Pancreas (tissue), 10 donors: ENCODE results near the gene TRIM41. TPM values are rescaled to one million over a fixed set of nuclear protein-coding genes. Genes with fewer than 3 reads are reported as not detected.

Experiments
- ATAC-seq, 4 donors: fragments of 200-7000 bp; cut with Tn5 transposase; one replicate each; pipeline versions ENCODE4 v1.8.0 to v1.9.1; 2020; ENCODE audit warnings: mild to moderate bottlenecking in 4 of 4, moderate library complexity in 4 of 4
- DNase-seq, 6 donors: peaks; one replicate each; pipeline ENCODE4 v3.0.0-alpha.2; 2020
- FAIRE-seq: peaks from 2 replicates; lab custom pipeline; 2012; peaks lifted over from hg19 to GRCh38; lab: Jason Lieb, UNC
- H3K27ac ChIP-seq, 4 donors: fragments of 200-600 bp; sonication (generic); 1 replicate in 3 of 4; 2 replicates in 1 of 4; pipeline versions ENCODE4 v1.5.0 to v1.8.0; 2020
- H3K27me3 ChIP-seq, 4 donors: fragments of 200-600 bp; one replicate each; pipeline ENCODE4 v1.8.0; 2021
- H3K36me3 ChIP-seq, 3 donors: fragments of 200-600 bp; sonication (generic) in 1 of 3; one replicate each; pipeline versions ENCODE4 v1.5.0 to v1.8.0; 2020 to 2021
- H3K4me1 ChIP-seq, 3 donors: fragments of 200-600 bp; one replicate each; pipeline ENCODE4 v1.8.0; 2021
- H3K4me3 ChIP-seq, 4 donors: fragments of 200-600 bp; sonication (generic) in 2 of 4; one replicate each; pipeline versions ENCODE4 v1.5.0 to v1.8.0; 2020 to 2021
- H3K9me3 ChIP-seq, 4 donors: fragments of 200-600 bp; one replicate each; pipeline ENCODE4 v1.8.0; 2021
- CTCF ChIP-seq, 4 donors: fragments of 200-600 bp; sonication (generic) in 3 of 4; IDR thresholded peaks; one replicate each; pipeline versions ENCODE4 v1.5.0 to v1.8.0; 2021; ENCODE audit warnings: antibody characterized with exemption in 4 of 4
- WGBS, 2 donors: extraction: QIAGEN DNeasy Blood & Tissue Kit; methylation state at CpG; one replicate each; pipeline ENCODE4 v1.1.7; 2013; 5-methylcytosine and 5-hydroxymethylcytosine counted together
- intact Hi-C, 3 donors: fragments of 100-400 bp; cut with DNase I; formaldehyde crosslinking; loops; one replicate each; pipeline versions ENCODE4 v1.11.1 to v1.14.2; 2022
- polyA plus RNA-seq, 2 donors: library from polyadenylated mRNA; stranded (reverse); fragments of 200-250 nt; gene quantifications; one replicate each; pipeline ENCODE4 v1.2.3, GENCODE V29; 2013
- total RNA-seq, 6 donors: library from RNA; stranded (reverse); fragmentation: NEBNext Ultra II Directional in 4 of 6; extraction: Animal tissue kit (Norgen Biotek cat#: 25700) in 4 of 6; gene quantifications; one replicate each; pipeline versions ENCODE4 v1.2.1 to v1.2.4, GENCODE V29; 2021 to 2023
- donor health status: healthy with polysubstance abuse.
- donor health status: DM: no; HTN: no; CAD: no; lungs with moderate emphysema.
- donor health status: DM: no; HTN: no; CAD: no.
- donor health status: control.
- donor health status: control.
- donor health status: Bipolar disorder and iron deficiency.
- donor health status: DM: yes; HTN: yes; CAD: no.
- donor health status: DM: no; HTN: no; CAD: no.
- donor health status: DM: no; HTN: no; CAD: no.
- donor health status: DM: yes; HTN: yes; CAD: no.

Gene TRIM41
- total and polyA plus RNA-seq, 8 donors = 11.4 to 28.7 (median 14.7) TPM

GRCh38 chr5:181242031-181242451 lies 19.0 kb downstream of the TRIM41 start:
- no peaks in the 10 kb centered on the region for H3K27me3 ChIP-seq
- H3K9me3 ChIP-seq = no peaks in the 10 kb centered on the region
- H3K36me3 ChIP-seq = peaks cover 6 to 50% (median 49%) of the 10 kb centered on the region in 3 donors
- intact Hi-C loops = no loop called here
- ATAC-seq = no peak
- no peak for DNase-seq
- H3K27ac ChIP-seq = no peak overlapping the region
- FAIRE-seq = no peak
- 25 to 28% methylated on average over 6 of the region's 6 CpGs for WGBS, 2 donors
- H3K4me1 ChIP-seq = peaks cover 16 to 28% (median 28%) of the 10 kb centered on the region in 3 donors
- no peak for TF ChIP-seq CTCF (IDR thresholded peaks at IDR 0.05)
- H3K4me3 ChIP-seq = peak overlapping the region in 3 of 4 donors; percentile 72 to 87 (median 83)

GRCh38 chr5:181243018-181243563 lies 20.0 kb downstream of the TRIM41 start:
- 1% methylated on average over 25 of the region's 25 CpGs for WGBS, 2 donors
- intact Hi-C loops = no loop called here
- H3K4me1 ChIP-seq = peaks cover 20 to 32% (median 29%) of the 10 kb centered on the region in 3 donors

GRCh38 chr5:181243564-181244343 lies 20.7 kb downstream of the TRIM41 start, which contains the start of gene RACK1:
Gene RACK1 (minus strand): TSS chr5:181243906. CDS start chr5:181243800, 106 bp downstream.
- Histone ChIP-seq H3K9me3 (no peaks in the 10 kb centered on the region), H3K4me1 (peaks cover 23 to 39% (median 34%) of the 10 kb centered on the region in 3 donors), H3K27me3 (no peaks in the 10 kb centered on the region), H3K27ac (peak within 1 kb of the TSS; percentile 69 to 98 (median 88)), H3K4me3 (peak within 1 kb of the TSS; percentile 61 to 87 (median 78)), H3K36me3 (peaks cover 2 to 33% (median 31%) of the 10 kb centered on the region in 3 donors)
- intact Hi-C loops = no loop called here
- FAIRE-seq = no peak
- 0% methylated on average over 50 of the region's 50 CpGs for WGBS, 2 donors
- DNase-seq = peak; percentile 82 to 90 (median 86)
- peak; percentile 66 to 78 (median 74) for ATAC-seq
- no peak for TF ChIP-seq CTCF (IDR thresholded peaks at IDR 0.05)

More at GRCh38 chr5:181243018-181243563, 20.0 kb downstream of the TRIM41 start:
- peak; percentile 1 to 3 (median 2) for ATAC-seq
- Histone ChIP-seq H3K4me3 (peak overlapping the region; percentile 61 to 87 (median 78)), H3K9me3 (no peaks in the 10 kb centered on the region), H3K27me3 (no peaks in the 10 kb centered on the region), H3K36me3 (peaks cover 6 to 40% (median 38%) of the 10 kb centered on the region in 3 donors), H3K27ac (peak overlapping the region; percentile 69 to 98 (median 88))
- TF ChIP-seq CTCF (IDR thresholded peaks at IDR 0.05) = no peak
- DNase-seq = no peak
- no peak for FAIRE-seq

GRCh38 chr5:181245427-181246275 lies 22.6 kb downstream of the TRIM41 start:
- Histone ChIP-seq H3K27ac (peak overlapping the region; percentile 88 to 98 (median 91)), H3K4me1 (peaks cover 29 to 52% (median 34%) of the 10 kb centered on the region in 3 donors), H3K36me3 (peaks cover 0 to 14% (median 14%) of the 10 kb centered on the region in 3 donors), H3K27me3 (no peaks in the 10 kb centered on the region), H3K9me3 (no peaks in the 10 kb centered on the region), H3K4me3 (peak overlapping the region; percentile 62 to 94 (median 80))
- intact Hi-C loops = no loop called here
- peak in 2 of 4 donors; percentile 1 for ATAC-seq
- peak in 2 of 6 donors; percentile 40 to 61 for DNase-seq
- no peak for TF ChIP-seq CTCF (IDR thresholded peaks at IDR 0.05)
- FAIRE-seq = no peak
- WGBS, 2 donors = 21% methylated on average over 32 to 34 of the region's 34 CpGs
